ENCODE data around the gene B4GALT6. TPM values are rescaled to one million over a fixed set of nuclear protein-coding genes. Genes with fewer than 3 reads are reported as not detected.
A peak's percentile ranks its signal among the peaks of the same experiment; 100 is the strongest.
"Not testable (repeated sequence)": the region's sequence is repeated elsewhere in the genome, so short reads cannot be mapped to it uniquely, and the experiment has no call there.

B4GALT6 gene
- 1.6 and 3.8 TPM in 2 replicates for total RNA-seq (2014; rRNA removed; shearing (Covaris generic))

- DNase-seq (ENCODE audit: low read depth), result no peak
Observed at GRCh38 chr18:31684279-31685096, at the start of gene B4GALT6. Gene B4GALT6 (minus strand): TSS chr18:31684581. CDS start chr18:31684426, 155 bp downstream.

GRCh38 chr18:31731628-31732027 lies 47.2 kb upstream of the B4GALT6 start:
- no peak for DNase-seq (ENCODE audit: low read depth)

- DNase-seq (ENCODE audit: low read depth), result not testable (repeated sequence)
Observed at GRCh38 chr18:31729196-31729595, 44.8 kb upstream of the B4GALT6 start.

GRCh38 chr18:31723990-31724711 lies 39.8 kb upstream of the B4GALT6 start:
- DNase-seq (ENCODE audit: low read depth), result peak; percentile 7

- no peak for DNase-seq (ENCODE audit: low read depth)
Observed at GRCh38 chr18:31723639-31723989, 39.2 kb upstream of the B4GALT6 start.

- DNase-seq (ENCODE audit: low read depth), result peak; percentile 69
Observed at GRCh38 chr18:31722369-31722957, 38.1 kb upstream of the B4GALT6 start.

- DNase-seq (ENCODE audit: low read depth), result no peak
Observed at GRCh38 chr18:31721601-31722000, 37.2 kb upstream of the B4GALT6 start.

- no peak for DNase-seq (ENCODE audit: low read depth)
Observed at GRCh38 chr18:31720867-31721266, 36.5 kb upstream of the B4GALT6 start.

GRCh38 chr18:31719363-31720006 lies 35.1 kb upstream of the B4GALT6 start:
- DNase-seq (ENCODE audit: low read depth), result no peak

- DNase-seq (ENCODE audit: low read depth), result no peak
Observed at GRCh38 chr18:31718386-31718785, 34.0 kb upstream of the B4GALT6 start.

GRCh38 chr18:31716362-31716761 lies 32.0 kb upstream of the B4GALT6 start:
- no peak for DNase-seq (ENCODE audit: low read depth)

GRCh38 chr18:31711365-31712172 lies 27.2 kb upstream of the B4GALT6 start:
- DNase-seq (ENCODE audit: low read depth), result no peak

- peak; percentile 8 for DNase-seq (ENCODE audit: low read depth)
Observed at GRCh38 chr18:31710826-31711225, 26.4 kb upstream of the B4GALT6 start.

GRCh38 chr18:31707815-31708214 lies 23.4 kb upstream of the B4GALT6 start:
- DNase-seq (ENCODE audit: low read depth), result no peak

- no peak for DNase-seq (ENCODE audit: low read depth)
Observed at GRCh38 chr18:31702449-31702848, 18.1 kb upstream of the B4GALT6 start.

GRCh38 chr18:31701744-31702143 lies 17.4 kb upstream of the B4GALT6 start:
- DNase-seq (ENCODE audit: low read depth), result no peak

- DNase-seq (ENCODE audit: low read depth), result no peak
Observed at GRCh38 chr18:31700990-31701389, 16.6 kb upstream of the B4GALT6 start.

- no peak for DNase-seq (ENCODE audit: low read depth)
Observed at GRCh38 chr18:31697351-31698298, 13.2 kb upstream of the B4GALT6 start.

- DNase-seq (ENCODE audit: low read depth), result no peak
Observed at GRCh38 chr18:31695989-31696388, 11.6 kb upstream of the B4GALT6 start.

- DNase-seq (ENCODE audit: low read depth), result no peak
Observed at GRCh38 chr18:31694297-31694696, 9.9 kb upstream of the B4GALT6 start.

Measured in M059J (cell line).